Measurements from ENCODE around the gene PROS1.
"Not testable (repeated sequence)": the region's sequence is repeated elsewhere in the genome, so short reads cannot be mapped to it uniquely, and the experiment has no call there.

PROS1 gene

DNA sequence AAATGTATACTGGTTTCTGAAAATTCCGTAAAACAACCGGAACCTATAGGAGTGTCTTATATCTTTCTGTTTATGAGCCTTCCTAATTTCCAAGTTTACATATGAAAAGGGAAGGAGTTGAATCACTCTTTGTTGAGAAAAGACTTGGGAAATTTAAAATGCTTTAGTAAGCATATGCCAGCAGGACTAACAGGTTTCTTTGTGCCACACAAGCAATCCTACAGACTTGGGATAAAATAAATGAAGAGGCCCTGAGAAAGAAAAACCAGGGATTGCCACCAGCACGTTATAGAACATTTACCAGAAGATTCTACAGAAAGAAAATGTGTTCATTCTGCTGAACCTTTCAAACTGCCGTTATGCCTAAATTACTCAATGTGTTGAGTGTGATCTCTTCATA lies 96.3 kb downstream of the PROS1 start:
- DNase-seq (ENCODE audit: low read depth in 2 of 2) = not testable (repeated sequence)

DNA sequence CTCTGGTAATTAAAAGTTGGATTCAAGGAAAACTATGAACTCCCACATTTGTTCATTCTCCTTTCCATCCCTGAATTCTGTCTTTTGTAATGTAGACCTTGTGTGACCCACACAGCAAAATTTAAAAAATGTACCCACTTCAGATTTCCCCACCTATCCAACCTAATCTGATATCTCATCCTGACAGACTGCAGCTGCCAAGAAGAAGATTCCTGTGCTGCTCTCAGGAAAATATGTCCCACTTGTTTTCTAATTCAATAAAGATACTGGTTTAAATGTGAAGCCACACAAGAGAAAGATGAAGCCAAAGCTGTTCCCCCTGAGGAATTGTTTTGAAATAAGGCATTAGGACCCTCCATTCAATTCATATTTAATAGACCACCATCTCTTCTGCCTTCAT lies 100.3 kb downstream of the PROS1 start:
- not testable (repeated sequence) for DNase-seq (ENCODE audit: low read depth in 2 of 2)

DNA sequence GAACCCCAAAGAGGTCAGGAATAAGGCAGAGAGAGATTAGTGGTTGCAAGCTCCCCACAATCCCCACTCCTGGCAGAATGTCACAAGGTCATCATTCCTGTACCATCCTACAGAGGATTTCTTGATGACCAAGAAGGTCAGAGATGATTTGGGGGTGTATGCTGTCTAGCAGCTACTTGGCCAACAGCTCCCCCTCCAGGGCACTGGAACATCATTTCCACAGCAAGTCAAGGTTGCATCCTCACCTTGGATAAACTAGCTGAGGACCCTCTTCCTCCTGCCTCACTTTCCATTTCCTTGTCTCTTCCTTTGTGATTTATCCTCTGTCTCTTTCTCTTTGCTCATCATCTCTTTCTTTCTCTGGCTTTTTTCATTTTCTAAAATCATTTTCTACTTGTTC lies 106.3 kb downstream of the PROS1 start:
- no peak for DNase-seq (ENCODE audit: low read depth in 2 of 2)

DNA sequence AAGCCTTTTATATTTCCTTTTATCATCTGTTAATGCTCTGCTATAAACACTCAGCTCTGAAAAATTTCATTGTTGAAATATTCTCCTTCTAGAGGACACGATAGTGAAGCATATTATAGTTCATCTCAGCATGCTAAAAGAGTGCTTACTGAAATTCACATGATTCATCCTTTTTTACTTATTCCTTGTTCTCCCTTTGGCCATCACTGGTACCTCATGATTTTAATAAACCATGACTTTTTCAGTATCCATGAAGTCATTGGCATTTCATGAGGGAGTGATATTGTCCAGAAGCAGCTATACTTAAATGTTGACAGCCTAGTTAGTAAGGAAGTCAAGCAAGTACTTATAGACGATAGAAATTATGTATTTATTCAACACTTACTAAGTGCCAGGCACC lies 112.7 kb downstream of the PROS1 start:
- no peak for DNase-seq (ENCODE audit: low read depth in 2 of 2)

DNA sequence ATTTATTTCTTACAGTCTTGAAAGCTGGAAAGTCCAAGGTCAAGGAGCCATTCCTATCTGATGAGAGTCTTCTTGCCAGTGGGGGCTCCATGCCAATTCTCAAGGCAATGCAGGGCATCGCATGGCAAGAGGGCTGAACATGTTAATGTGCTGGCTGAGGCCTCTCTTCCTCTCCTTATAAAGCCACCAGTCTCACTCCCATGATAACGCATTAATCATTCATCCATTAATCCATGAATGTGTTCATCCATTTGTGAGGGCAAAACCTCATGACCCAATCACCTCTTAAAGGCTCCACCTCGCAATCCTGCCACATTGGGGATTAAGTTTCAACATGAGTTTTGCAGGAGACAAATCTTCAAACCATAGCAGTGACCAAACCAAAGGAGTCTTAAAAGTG lies 118.3 kb downstream of the PROS1 start:
- DNase-seq (ENCODE audit: low read depth in 2 of 2) = no peak

DNA sequence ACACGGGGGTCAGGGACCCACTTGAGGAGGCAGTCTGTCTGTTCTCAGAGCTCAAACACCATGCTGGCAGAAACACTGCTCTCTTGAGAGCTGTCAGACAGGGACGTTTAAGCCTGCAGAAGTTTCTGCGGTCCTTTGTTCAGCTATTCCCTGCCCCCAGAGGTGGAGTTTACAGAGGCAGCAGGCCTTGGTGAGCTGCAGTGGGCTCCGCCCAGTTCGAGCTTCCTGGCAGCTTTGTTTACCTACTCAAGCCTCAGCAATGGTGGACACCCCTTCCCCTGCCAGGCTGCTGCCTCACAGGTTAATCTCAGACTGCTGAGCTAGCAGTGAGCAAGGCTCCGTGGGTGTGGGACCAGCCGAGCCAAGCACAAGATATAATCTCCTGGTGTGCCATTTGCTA lies 121.5 kb downstream of the PROS1 start:
- not testable (repeated sequence) for DNase-seq (ENCODE audit: low read depth in 2 of 2)

DNA sequence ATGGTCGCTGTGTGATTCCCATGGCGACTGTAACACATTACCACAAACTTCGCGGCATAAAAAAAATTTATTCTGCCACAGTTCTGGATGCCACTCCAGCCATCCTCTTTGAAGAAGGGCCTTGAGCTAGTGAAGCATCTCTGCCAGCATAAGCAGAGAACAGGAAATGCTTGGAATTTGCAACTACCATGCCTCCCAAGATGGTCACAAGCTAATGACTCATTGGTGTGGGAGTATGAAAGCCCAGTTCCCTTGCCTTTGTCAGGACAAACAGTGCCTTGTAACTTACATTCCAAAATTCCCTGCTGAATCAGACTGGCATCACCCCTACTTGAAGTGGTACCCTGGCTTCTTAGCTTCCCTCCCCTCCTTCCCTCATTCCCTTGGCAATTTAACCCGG lies 129.7 kb downstream of the PROS1 start:
- DNase-seq (ENCODE audit: low read depth in 2 of 2) = no peak

DNA sequence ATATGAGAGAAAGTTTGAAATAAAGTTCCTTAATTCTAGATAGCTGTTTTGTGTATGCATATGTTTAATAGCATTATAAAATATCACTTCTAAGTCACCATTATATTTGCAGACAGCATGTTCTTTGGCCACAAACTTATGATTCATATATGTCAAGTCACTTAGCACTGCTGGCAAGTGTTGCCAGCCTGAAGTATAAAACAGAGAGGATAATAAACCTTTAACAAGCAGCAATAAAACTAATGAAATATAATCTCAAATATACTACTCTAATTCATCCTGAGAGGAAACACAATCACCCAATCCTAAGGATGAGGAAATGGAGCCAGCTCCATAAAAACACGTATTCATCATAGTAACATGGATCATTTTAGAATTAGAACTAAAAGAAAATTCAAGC lies 134.5 kb downstream of the PROS1 start:
- DNase-seq (ENCODE audit: low read depth in 2 of 2) = not testable (repeated sequence)

Measured in stimulated activated CD8-positive, alpha-beta memory T cell treated with anti-CD3 and anti-CD28 coated beads, Interleukin-7, amount 100 ng/mL, for 4 hours (primary cell).